ENCODE results near the gene TRIM29. TPM values are rescaled to one million over a fixed set of nuclear protein-coding genes. Genes with fewer than 3 reads are reported as not detected.

TRIM29 gene
- total RNA-seq, 1 donor from 2014 or later: 729 TPM

DNA sequence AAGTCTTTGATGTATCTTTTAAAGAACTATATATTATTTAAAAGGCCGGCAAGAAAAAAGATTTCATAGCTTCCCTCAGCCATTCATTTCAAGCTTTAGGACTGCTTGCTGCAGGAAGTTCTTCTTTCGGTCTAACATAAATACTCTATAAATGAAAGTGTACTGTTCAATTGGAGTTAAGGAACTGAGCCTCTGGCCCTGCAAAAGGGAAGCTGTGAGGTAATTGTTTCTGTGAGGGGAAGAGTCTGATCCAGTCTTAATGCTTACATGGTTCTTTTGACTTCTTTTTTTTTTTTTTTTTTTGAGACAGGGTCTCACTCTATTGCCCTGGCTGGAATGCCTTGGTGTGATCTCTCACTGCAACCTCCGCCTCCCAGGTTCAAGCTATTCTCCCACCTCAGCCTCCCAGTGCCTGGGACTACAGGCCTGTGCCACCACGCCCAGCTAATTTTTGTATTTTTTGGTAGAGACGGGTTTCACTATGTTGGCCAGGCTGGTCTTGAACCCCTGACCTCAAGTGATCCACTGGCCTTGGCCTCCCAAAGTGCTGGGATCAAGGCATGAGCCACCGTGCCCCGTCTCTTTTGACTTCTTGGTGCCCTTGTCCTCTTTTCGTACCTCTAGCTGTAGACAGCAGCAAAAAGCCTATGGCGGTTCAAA, 4.7 kb upstream of the TRIM29 start:
- TF ChIP-seq POLR2AphosphoS5 (IDR thresholded peaks at IDR 0.05; ENCODE audit: insufficient read depth in 1 of 2, low read depth in 1 of 2): no peak
- no peak for TF ChIP-seq POLR2A (IDR thresholded peaks at IDR 0.05)
- TF ChIP-seq, protein P1, sequence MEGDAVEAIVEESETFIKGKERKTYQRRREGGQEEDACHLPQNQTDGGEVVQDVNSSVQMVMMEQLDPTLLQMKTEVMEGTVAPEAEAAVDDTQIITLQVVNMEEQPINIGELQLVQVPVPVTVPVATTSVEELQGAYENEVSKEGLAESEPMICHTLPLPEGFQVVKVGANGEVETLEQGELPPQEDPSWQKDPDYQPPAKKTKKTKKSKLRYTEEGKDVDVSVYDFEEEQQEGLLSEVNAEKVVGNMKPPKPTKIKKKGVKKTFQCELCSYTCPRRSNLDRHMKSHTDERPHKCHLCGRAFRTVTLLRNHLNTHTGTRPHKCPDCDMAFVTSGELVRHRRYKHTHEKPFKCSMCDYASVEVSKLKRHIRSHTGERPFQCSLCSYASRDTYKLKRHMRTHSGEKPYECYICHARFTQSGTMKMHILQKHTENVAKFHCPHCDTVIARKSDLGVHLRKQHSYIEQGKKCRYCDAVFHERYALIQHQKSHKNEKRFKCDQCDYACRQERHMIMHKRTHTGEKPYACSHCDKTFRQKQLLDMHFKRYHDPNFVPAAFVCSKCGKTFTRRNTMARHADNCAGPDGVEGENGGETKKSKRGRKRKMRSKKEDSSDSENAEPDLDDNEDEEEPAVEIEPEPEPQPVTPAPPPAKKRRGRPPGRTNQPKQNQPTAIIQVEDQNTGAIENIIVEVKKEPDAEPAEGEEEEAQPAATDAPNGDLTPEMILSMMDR (IDR thresholded peaks at IDR 0.05): no peak
- Histone ChIP-seq H3K4me1 (peaks cover 8% of the 10 kb centered on the region), H3K4me3 (no peak overlapping the region), H3K9me3 (no peaks in the 10 kb centered on the region), H3K27me3 (no peaks in the 10 kb centered on the region), H3K27ac (no peak overlapping the region), H3K36me3 (no peaks in the 10 kb centered on the region)
- intact Hi-C loops (cut with DNase I): no loop called here
- no peak for DNase-seq (ENCODE audit: extremely low spot score in 2 of 2)

- intact Hi-C loops (cut with DNase I): no loop called here
- Histone ChIP-seq H3K9me3 (no peaks in the 10 kb centered on the region), H3K4me3 (no peak overlapping the region), H3K27me3 (no peaks in the 10 kb centered on the region), H3K36me3 (no peaks in the 10 kb centered on the region), H3K4me1 (peaks cover 1% of the 10 kb centered on the region), H3K27ac (no peak overlapping the region)
- peak; percentile 85 to 93 for DNase-seq (ENCODE audit: extremely low spot score in 2 of 2)
- TF ChIP-seq POLR2AphosphoS5 (IDR thresholded peaks at IDR 0.05; ENCODE audit: insufficient read depth in 1 of 2, low read depth in 1 of 2): peak in 1 of 2 donors; percentile 19
- TF ChIP-seq, protein P1 (IDR thresholded peaks at IDR 0.05): no peak
Observed at GRCh38 chr11:120141768-120142423, 4.0 kb upstream of the TRIM29 start.

DNA sequence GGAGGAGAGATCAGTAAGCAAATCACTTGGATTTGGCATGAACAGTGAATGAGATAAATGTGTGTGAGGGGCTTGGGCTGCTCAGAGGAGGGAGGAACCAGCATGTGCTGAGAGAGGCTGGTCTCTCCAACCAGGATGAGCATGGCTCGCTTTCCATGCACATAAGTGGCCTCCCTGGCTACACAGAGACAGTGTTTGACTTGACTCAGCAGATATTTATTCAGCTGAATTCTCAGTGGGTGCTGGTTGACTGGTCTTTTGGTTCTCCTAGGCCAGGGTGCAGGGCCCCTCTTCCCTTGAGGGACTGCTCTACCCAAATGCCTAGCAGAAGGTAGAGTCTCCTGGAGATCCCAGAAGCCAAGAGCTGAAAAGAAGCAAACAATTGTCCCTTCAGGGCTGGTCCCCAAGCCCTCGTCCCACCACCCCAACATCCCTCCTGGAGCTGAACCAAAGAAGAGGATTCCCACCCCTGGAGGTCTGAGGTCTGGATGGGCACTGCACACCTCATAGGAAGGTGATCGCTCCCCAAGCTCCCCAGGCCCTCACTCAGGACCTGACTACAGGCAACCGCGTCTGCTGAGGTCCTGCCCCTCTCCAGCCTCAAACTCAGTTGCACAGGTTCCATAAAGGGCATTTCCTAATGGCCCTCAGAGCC, 3.3 kb upstream of the TRIM29 start:
- Histone ChIP-seq H3K4me3 (no peak overlapping the region), H3K27me3 (no peaks in the 10 kb centered on the region), H3K9me3 (no peaks in the 10 kb centered on the region), H3K4me1 (no peaks in the 10 kb centered on the region), H3K27ac (no peak overlapping the region), H3K36me3 (no peaks in the 10 kb centered on the region)
- TF ChIP-seq POLR2AphosphoS5 (IDR thresholded peaks at IDR 0.05; ENCODE audit: insufficient read depth in 1 of 2, low read depth in 1 of 2) (no peak), POLR2A (IDR thresholded peaks at IDR 0.05) (no peak)
- TF ChIP-seq, protein P1 (IDR thresholded peaks at IDR 0.05): no peak
- intact Hi-C loops (cut with DNase I): no loop called here
- peak in 1 of 2 donors; percentile 91 for DNase-seq (ENCODE audit: extremely low spot score in 2 of 2)

DNA sequence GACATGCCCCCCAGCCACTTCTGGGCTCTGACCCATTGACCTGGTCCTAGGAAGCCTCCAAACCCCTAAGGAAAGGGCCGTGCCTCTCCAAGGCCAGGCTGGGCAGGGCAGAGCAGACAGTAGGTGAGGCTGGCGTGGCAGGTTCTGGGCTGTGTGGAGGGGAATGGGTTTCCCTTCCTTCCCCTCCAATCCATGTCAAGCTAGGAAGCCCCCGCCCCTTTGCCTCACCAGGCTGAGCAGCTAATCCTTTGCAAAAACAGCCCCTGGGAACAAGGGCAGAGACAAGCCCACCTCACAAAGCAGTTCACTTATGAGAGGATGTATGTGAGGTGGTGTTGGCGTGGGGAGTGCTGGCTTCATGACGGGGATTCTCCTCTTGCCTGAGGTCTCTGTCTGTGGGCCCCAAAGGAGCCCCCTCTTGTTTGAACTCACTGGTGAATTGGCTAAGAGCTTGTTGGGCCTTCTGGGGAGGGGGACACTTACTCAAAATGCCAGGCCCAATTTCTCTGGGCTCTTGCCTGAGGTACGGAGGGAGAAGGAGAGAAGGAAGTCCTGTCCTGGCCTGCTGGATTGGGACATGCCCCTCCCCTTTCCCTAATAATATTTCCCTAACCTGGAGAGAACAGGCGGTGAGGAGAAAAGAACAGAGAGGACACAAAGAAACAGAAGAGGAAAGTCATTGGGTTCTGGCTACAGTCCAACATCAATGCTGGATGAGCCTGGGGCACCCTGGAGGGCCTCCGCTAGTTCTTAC, 1.6 kb upstream of the TRIM29 start:
- Histone ChIP-seq H3K4me1 (no peaks in the 10 kb centered on the region), H3K27me3 (no peaks in the 10 kb centered on the region), H3K27ac (peak overlapping the region; percentile 62), H3K36me3 (no peaks in the 10 kb centered on the region), H3K9me3 (no peaks in the 10 kb centered on the region), H3K4me3 (no peak overlapping the region)
- DNase-seq (ENCODE audit: extremely low spot score in 2 of 2): peak in 1 of 2 donors; percentile 85
- TF ChIP-seq, protein P1 (IDR thresholded peaks at IDR 0.05): no peak
- TF ChIP-seq POLR2A (IDR thresholded peaks at IDR 0.05): no peak
- TF ChIP-seq POLR2AphosphoS5 (IDR thresholded peaks at IDR 0.05; ENCODE audit: insufficient read depth in 1 of 2, low read depth in 1 of 2): no peak
- intact Hi-C loops (cut with DNase I): no loop called here
